HepG2 (cell line): Measurements from ENCODE around the gene SETD1A. TPM values are rescaled to one million over a fixed set of nuclear protein-coding genes. Genes with fewer than 3 reads are reported as not detected.

ENCODE experiments used
- CEBPZ ChIP-seq: IDR thresholded peaks from 2 replicates; pipeline ENCODE4 v1.6.1; 2012; ENCODE audit warnings: low read length, improper control_type of control experiment
- MAZ ChIP-seq, 2 experiments: sonication (generic) in 1 of 2; formaldehyde crosslinking in 1 of 2; IDR thresholded peaks; 2 replicates each; pipeline versions ENCODE4 v1.5.0 to v1.6.1; 2012 to 2020; ENCODE audit warnings: low read depth in 2 of 2, mild to moderate bottlenecking in 2 of 2, borderline replicate concordance in 1 of 2, improper control_type of control experiment in 1 of 2, low read length in 1 of 2, missing genetic modification reagents in 1 of 2, moderate library complexity in 1 of 2
- SATB2 ChIP-seq: sonication (generic); formaldehyde crosslinking; IDR thresholded peaks from 2 replicates; pipeline ENCODE4 v1.5.0; 2020; ENCODE audit warnings: missing genetic modification reagents
- TFAP4 ChIP-seq: sonication (generic); IDR thresholded peaks from 2 replicates; pipeline ENCODE4 v1.6.1; 2016; ENCODE audit warnings: low read depth, borderline replicate concordance
- ZBED4 ChIP-seq: sonication (generic); formaldehyde crosslinking; IDR thresholded peaks from 2 replicates; pipeline ENCODE4 v1.4.0; 2020; ENCODE audit warnings: missing genetic modification reagents, borderline replicate concordance
- ZNF138 ChIP-seq: sonication (generic); formaldehyde crosslinking; IDR thresholded peaks from 2 replicates; pipeline ENCODE4 v1.5.0; 2020; ENCODE audit warnings: mild to moderate bottlenecking, low read depth, missing genetic modification reagents
- ZNF672 ChIP-seq: sonication (generic); formaldehyde crosslinking; IDR thresholded peaks from 2 replicates; pipeline ENCODE4 v1.8.1; 2022; ENCODE audit warnings: missing genetic modification reagents
- ZNF720 ChIP-seq: sonication (generic); formaldehyde crosslinking; IDR thresholded peaks from 2 replicates; pipeline ENCODE4 v1.4.0; 2020; ENCODE audit warnings: missing genetic modification reagents
- ZNF775 ChIP-seq: sonication (generic); formaldehyde crosslinking; IDR thresholded peaks from 2 replicates; pipeline ENCODE4 v1.4.0; 2020; ENCODE audit warnings: missing genetic modification reagents, mild to moderate bottlenecking, moderate library complexity, borderline replicate concordance
- polyA plus RNA-seq, 8 experiments: library from polyadenylated mRNA; depleted of rRNA in 3 of 8; stranded (reverse) in 7 of 8; unstranded in 1 of 8; fragments of >200 nt; fragmentation: Illumina TruSeq in 4 of 8; extraction: Trizol in 4 of 8; gene quantifications; 2 replicates each; pipeline versions ENCODE4 v1.2.1 to v1.2.3, GENCODE V29; 2011 to 2016; ENCODE audit warnings: low read depth in 4 of 8, missing spikeins in 1 of 8, mixed read lengths in 1 of 8; ENCODE audit not compliant: insufficient read depth in 1 of 8
- total RNA-seq, 5 experiments: library from RNA; depleted of rRNA; stranded (reverse); fragments of >200 nt; fragmentation: Illumina TruSeq; extraction: Trizol; gene quantifications; 2 replicates each; pipeline ENCODE4 v1.2.3, GENCODE V29; 2016; ENCODE audit warnings: low read depth in 1 of 5
- TF ChIP-seq, protein P1 (sequence below): sonication (generic); formaldehyde crosslinking; conservative IDR thresholded peaks from 2 replicates; pipeline ENCODE4 v1.4.0; 2020; ENCODE audit warnings: missing genetic modification reagents
- TF ChIP-seq, protein P2 (sequence below): sonication (generic); formaldehyde crosslinking; IDR thresholded peaks from 2 replicates; pipeline ENCODE4 v1.9.0; 2021; ENCODE audit warnings: missing genetic modification reagents, mild to moderate bottlenecking, borderline replicate concordance

Gene SETD1A
- total and polyA plus RNA-seq, 2 of the 13 experiments (the other 11 are each of a cell fraction or from before 2014, with no cell fraction given): 3.8 to 5.6 TPM

DNA sequence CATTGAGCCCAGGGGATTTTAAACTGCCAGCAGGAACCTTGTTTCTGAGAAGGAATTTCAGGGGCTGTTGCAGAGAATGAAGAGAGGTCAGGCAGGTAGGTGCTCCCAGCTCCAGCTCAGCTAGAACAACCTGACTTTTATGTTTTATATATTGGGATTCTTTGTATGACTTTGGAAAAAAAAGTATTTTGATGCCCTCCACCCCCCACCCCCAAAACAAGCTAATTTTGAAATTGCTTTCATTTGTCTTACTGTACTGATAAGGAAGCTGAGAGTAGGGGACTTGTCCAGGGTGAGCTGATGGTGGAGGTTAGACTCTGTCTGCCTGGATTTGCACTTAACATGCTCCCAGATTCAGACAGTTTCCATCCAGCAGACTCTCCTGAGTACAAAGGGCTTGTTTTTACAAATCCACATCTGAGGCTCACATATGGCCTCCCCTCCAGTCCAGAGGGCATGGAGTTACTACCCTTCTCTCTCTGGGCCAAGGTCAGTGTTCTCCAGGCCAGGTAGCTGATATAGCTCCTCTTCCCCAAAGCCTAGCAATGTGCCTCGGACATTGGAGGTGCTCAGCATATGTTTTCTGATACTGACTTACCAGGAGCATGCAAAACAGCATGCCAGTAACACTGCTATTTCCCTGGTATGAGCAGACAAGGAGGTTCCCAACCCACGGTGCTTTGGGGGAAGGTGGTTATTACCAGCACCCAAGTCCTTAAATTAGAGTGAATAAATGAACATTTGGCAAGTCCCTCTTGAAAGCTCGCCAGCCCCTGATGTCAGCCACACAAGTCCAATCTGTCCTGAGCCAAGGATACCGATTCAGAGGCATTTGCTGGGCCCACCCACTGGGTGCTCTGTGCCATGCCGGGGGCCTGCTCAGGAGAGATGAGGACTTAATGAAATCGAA is 41.6 kb downstream of the SETD1A start (continued):
- no peak for TF ChIP-seq MAZ (IDR thresholded peaks at IDR 0.05; ENCODE audit: borderline replicate concordance, low read depth, low read length)
- peak; percentile 46; the same call in 1 of the 2 replicates for TF ChIP-seq MAZ (CRISPR knock-in tag; IDR thresholded peaks at IDR 0.05; ENCODE audit: low read depth)
- TF ChIP-seq, protein P1, sequence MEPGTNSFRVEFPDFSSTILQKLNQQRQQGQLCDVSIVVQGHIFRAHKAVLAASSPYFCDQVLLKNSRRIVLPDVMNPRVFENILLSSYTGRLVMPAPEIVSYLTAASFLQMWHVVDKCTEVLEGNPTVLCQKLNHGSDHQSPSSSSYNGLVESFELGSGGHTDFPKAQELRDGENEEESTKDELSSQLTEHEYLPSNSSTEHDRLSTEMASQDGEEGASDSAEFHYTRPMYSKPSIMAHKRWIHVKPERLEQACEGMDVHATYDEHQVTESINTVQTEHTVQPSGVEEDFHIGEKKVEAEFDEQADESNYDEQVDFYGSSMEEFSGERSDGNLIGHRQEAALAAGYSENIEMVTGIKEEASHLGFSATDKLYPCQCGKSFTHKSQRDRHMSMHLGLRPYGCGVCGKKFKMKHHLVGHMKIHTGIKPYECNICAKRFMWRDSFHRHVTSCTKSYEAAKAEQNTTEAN (CRISPR knock-in tag): no peak
- TF ChIP-seq CEBPZ: no peak
- no peak for TF ChIP-seq ZNF720 (CRISPR knock-in tag)
- TF ChIP-seq ZNF775 (CRISPR knock-in tag): no peak
- 0 out of 2 replicates have a peak, but pooled peaks have one; percentile 28 for TF ChIP-seq ZBED4 (CRISPR knock-in tag)
- TF ChIP-seq ZNF138 (CRISPR knock-in tag): no peak
- TF ChIP-seq, protein P2, sequence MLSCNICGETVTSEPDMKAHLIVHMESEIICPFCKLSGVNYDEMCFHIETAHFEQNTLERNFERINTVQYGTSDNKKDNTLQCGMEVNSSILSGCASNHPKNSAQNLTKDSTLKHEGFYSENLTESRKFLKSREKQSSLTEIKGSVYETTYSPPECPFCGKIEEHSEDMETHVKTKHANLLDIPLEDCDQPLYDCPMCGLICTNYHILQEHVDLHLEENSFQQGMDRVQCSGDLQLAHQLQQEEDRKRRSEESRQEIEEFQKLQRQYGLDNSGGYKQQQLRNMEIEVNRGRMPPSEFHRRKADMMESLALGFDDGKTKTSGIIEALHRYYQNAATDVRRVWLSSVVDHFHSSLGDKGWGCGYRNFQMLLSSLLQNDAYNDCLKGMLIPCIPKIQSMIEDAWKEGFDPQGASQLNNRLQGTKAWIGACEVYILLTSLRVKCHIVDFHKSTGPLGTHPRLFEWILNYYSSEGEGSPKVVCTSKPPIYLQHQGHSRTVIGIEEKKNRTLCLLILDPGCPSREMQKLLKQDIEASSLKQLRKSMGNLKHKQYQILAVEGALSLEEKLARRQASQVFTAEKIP (CRISPR knock-in tag): no peak
- TF ChIP-seq ZNF672 (CRISPR knock-in tag): no peak
- peak; percentile 77; the same call in 1 of the 2 replicates for TF ChIP-seq TFAP4
- no peak for TF ChIP-seq SATB2 (CRISPR knock-in tag)
